NOMO-1 treated with dmso at 0.1 percent for 144 hours (cell line): ENCODE results near the gene SCLT1.

Source experiments
- DNase-seq: peaks from one replicate; lab custom pipeline; 2025; ENCODE audit not compliant: unreplicated experiment; lab: John Stamatoyannopoulos, UW

SCLT1 gene

GRCh38 chr4:128847082-128847724, 246.1 kb downstream of the SCLT1 start:
- DNase-seq = peak; percentile 52

GRCh38 chr4:128846063-128846462, 247.3 kb downstream of the SCLT1 start:
- no peak for DNase-seq

- DNase-seq = no peak
These were observed 248.4 kb downstream of the SCLT1 start for GRCh38 chr4:128844931-128845330.

- DNase-seq = no peak
These were observed 251.9 kb downstream of the SCLT1 start for GRCh38 chr4:128841402-128841801.

- no peak for DNase-seq
These were observed 252.5 kb downstream of the SCLT1 start for GRCh38 chr4:128840711-128841318.

GRCh38 chr4:128837679-128838078, 255.7 kb downstream of the SCLT1 start:
- DNase-seq = no peak

- DNase-seq = no peak
These were observed 256.1 kb downstream of the SCLT1 start for GRCh38 chr4:128837198-128837597.

GRCh38 chr4:128835498-128836222, 257.7 kb downstream of the SCLT1 start:
- DNase-seq = no peak
